ENCODE measurements around the gene MAP1A.
"Not testable (repeated sequence)": the region's sequence is repeated elsewhere in the genome, so short reads cannot be mapped to it uniquely, and the experiment has no call there.

MAP1A gene

GRCh38 chr15:43531018-43531670, 13.7 kb downstream of the MAP1A start:
- DNase-seq = no peak

DNA sequence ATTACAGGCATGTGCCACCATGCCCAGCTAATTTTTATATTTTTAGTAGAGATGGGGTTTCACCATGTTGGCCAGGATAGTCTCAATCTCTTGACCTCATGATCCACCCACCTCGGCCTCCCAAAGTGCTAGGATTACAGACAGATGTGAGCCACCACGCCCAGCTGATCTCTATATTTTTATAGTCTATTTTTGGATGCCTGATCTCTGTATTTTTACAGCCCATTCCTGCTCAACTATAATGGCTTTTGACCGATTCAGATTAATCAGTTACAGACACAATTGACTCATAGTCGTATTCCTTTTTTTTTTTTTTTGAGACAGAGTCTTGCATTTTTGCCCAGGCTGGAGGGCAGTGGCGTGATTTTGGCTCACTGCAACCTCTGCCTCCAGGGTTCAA, 15.4 kb downstream of the MAP1A start:
- not testable (repeated sequence) for DNase-seq

- DNase-seq = no peak
Observed at GRCh38 chr15:43534897-43535296, 17.5 kb downstream of the MAP1A start.

GRCh38 chr15:43538091-43538490, 20.7 kb downstream of the MAP1A start:
- no peak for DNase-seq

- no peak for DNase-seq
Observed at GRCh38 chr15:43541785-43542184, 24.4 kb downstream of the MAP1A start.

- DNase-seq = no peak
Observed at GRCh38 chr15:43544266-43544665, 26.9 kb downstream of the MAP1A start.

DNA sequence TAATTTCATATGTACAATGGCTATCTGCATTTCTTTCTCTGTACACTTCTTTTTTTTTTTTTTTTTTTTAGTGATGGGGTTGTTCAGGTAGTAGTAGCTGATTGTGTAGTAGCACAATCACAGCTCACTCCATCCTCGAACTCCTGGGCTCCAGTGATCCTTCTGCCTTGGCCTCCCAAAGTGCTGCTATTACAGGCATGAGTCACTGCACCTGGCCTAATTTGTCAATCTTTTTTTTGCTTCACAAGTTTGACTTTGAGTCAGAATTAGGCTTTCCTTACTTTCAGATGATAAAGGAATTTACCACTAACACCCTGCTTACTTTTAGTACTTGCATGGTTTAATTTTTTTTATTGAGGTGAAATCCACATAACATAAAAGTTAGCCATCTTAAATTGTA, 28.0 kb downstream of the MAP1A start:
- no peak for DNase-seq

- DNase-seq = no peak
Observed at GRCh38 chr15:43547539-43547938, 30.1 kb downstream of the MAP1A start.

GRCh38 chr15:43550527-43551363, 33.3 kb downstream of the MAP1A start:
- no peak for DNase-seq

GRCh38 chr15:43552256-43552655, 34.8 kb downstream of the MAP1A start:
- no peak for DNase-seq

- DNase-seq = no peak
Observed at GRCh38 chr15:43552986-43553385, 35.6 kb downstream of the MAP1A start.

GRCh38 chr15:43562753-43563152, 45.3 kb downstream of the MAP1A start:
- DNase-seq = not testable (repeated sequence)

DNA sequence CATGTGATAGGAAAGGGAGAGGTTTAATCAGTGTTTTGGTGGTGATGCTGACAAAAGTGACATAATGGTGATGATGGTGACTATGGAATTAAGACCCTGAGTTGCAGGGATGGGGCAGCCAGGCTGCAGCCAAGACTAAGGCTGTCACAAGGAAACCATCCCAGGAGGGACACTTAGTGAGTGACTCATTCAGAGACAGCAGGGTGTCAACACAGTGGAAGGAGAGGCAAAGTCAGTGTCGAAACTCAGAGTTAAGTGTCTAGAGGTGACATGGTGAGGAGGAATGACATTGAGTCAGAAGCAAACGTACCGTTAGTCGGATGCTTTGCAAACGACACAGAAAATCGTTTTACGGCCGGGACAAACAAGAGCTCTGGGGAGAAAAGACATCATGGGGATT, 46.4 kb downstream of the MAP1A start:
- DNase-seq = not testable (repeated sequence)

DNA sequence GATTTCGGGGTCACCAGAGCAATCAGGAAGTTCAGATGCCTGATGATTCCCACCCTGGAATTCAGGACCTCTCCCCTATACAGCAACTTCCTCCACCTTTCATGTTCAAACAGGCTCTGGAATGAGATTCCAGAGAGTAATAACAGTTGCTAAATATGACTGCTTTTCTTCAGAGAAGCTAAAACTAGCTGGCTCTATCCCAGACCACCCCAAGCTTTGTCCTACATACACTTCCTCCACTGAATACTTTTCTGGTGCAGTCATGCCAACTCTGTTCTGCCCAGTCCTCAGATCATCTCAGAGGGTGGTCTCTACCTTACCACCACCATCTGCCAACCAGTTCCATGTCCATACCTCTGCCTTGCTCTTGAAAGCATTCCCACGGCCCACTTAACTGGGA, 49.2 kb downstream of the MAP1A start:
- DNase-seq = not testable (repeated sequence)

DNA sequence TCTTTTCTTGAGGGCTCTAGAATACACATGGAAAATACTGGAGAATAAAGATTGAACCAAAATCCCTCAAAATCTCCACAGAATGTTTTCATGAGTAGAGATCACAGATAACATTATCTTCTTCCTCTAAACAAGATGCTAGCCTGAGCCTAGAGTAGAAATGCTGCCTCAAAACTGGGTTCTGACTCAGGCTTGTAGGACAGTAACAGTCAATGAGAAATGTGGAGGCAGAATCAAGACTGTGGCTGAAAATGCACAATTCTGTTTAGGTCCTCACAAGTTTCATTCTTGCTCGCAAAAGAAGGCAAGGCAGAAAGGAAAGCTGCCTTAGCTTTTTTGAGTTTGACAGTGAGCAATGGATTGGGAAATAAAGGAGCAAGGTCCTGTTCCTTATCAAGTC, 57.2 kb downstream of the MAP1A start:
- not testable (repeated sequence) for DNase-seq
